K562 treated with DMSO at 1 percent for 24 hours (cell line): ENCODE data around the gene ETNK2. TPM values are rescaled to one million over a fixed set of nuclear protein-coding genes. Genes with fewer than 3 reads are reported as not detected.

Experiments
- total RNA-seq: library from RNA; unstranded; fragments of 300-600 nt; gene quantifications from 2 replicates; pipeline ENCODE4 v1.2.3, GENCODE V29; 2022; ENCODE audit warnings: low read depth; ENCODE audit not compliant: insufficient read depth

The ETNK2 gene
- total RNA-seq = 0.17 TPM in 1 of 2 replicates, not detected in the other

GRCh38 chr1:204151552-204152309 lies at the start of gene ETNK2:
Gene ETNK2, minus strand, starts transcription at chr1:204152044. Its CDS starts 192 bp downstream, at chr1:204151852.

GRCh38 chr1:204196068-204196795 lies 44.4 kb upstream of the ETNK2 start, which contains the start of gene KISS1:
Gene KISS1, minus strand, starts transcription at chr1:204196491. Its CDS starts 3,615 bp downstream, at chr1:204192876.

GRCh38 chr1:204166219-204166618 lies 14.4 kb upstream of the ETNK2 start, which contains the start of gene REN:
Gene REN, minus strand, starts transcription at chr1:204166337. Its CDS starts 44 bp downstream, at chr1:204166293.

Other genes with a start within 250 kb of the ETNK2 start
- gene SOX13, start 78.9 kb downstream of the ETNK2 start, total RNA-seq = 0.50 and 0.95 TPM in 2 replicates
- 0.32 TPM in 1 of 2 replicates, not detected in the other for gene REN, start 14.3 kb upstream of the ETNK2 start, total RNA-seq
- gene KISS1, start 44.4 kb upstream of the ETNK2 start, total RNA-seq = not detected in 2 replicates
- gene GOLT1A, start 61.9 kb upstream of the ETNK2 start, total RNA-seq = not detected in 2 replicates
- gene PLEKHA6, start 207.9 kb upstream of the ETNK2 start, total RNA-seq = 0.49 and 0.88 TPM in 2 replicates